Measurements from ENCODE around the gene CFAP58.

CFAP58 gene

DNA sequence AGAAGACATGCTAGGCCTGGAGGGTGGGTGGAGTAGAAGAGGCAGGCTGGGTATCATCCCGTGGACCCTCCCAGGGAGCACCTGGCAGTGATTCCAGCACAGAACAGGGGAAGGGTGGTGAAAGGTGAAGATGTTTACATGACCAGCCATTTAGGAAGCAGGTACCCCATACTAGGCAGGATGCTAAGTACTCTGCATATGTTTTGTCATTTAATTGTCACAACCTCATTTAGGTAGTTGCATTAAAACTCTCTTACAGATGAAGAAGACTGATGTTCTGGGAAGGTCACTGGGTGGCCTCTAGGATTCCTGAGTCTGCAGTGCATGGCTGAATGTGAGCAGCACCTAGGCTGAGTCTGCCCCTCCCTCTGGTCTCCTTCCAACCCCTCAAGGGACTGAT lies 30.5 kb upstream of the CFAP58 start:
- no peak for DNase-seq (ENCODE audit: low spot score)

DNA sequence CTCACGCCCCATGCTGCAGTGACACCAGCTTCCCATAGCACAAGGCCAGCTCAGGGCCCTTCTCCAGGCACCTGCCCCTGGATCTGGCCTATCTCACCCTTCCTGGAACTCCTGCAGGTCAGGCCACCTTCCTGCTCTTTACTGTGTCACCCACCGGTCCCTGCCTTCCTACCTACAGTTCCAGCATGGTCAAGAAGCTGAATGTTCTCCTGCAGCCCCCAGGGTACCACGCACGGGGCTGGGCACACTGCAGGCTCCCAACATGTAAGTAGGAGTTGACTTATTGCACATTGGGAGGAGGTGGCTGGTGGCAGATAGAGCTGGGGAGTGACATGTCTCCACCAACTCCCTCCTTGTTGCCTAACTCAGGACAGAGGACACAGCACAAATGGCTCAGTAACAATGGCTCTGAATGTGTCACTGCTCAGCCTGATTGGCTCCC lies 29.9 kb upstream of the CFAP58 start:
- no peak for DNase-seq (ENCODE audit: low spot score)

DNA sequence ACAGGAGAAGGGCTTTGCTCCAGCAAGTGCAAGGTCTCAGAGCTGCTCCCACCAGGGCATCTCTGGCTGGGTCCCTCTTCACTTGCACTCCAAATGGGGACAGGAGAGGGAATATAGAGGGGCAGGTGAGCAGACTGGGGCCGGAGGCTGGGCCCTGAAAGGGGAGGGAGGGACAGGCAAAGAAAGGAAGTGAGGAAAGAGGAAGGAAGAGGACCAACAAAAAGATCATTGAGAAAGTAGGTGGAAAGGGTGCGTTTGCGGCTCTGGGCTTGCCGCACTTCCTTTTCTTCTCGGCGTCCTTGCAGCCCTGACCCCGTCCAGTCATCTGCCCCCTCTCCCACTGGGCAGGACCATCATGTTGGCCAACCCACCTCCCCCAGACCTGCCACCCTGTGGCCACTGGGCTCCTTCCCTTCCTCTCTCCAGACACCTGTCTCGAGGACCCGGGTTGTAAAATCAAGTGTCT lies 29.4 kb upstream of the CFAP58 start:
- no peak for DNase-seq (ENCODE audit: low spot score)

DNA sequence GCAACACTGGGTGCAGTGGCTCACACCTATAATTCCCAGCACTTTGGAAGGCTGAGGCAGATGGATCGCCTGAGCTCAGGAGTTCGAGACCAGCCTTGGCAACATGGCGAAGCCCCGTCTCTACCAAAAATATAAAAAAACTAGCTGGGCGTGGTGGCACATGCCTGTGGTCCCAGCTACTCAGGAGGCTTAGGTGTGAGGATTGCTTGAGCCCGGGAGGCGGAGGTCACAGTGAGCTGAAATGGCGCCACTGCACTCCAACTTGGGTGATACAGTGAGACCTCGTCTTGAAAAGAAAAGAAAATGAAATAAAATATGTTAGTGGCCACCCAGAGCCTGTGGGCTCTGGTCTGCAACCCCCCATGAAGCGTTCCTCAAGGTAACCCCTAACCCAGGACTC lies 28.7 kb upstream of the CFAP58 start:
- no peak for DNase-seq (ENCODE audit: low spot score)

DNA sequence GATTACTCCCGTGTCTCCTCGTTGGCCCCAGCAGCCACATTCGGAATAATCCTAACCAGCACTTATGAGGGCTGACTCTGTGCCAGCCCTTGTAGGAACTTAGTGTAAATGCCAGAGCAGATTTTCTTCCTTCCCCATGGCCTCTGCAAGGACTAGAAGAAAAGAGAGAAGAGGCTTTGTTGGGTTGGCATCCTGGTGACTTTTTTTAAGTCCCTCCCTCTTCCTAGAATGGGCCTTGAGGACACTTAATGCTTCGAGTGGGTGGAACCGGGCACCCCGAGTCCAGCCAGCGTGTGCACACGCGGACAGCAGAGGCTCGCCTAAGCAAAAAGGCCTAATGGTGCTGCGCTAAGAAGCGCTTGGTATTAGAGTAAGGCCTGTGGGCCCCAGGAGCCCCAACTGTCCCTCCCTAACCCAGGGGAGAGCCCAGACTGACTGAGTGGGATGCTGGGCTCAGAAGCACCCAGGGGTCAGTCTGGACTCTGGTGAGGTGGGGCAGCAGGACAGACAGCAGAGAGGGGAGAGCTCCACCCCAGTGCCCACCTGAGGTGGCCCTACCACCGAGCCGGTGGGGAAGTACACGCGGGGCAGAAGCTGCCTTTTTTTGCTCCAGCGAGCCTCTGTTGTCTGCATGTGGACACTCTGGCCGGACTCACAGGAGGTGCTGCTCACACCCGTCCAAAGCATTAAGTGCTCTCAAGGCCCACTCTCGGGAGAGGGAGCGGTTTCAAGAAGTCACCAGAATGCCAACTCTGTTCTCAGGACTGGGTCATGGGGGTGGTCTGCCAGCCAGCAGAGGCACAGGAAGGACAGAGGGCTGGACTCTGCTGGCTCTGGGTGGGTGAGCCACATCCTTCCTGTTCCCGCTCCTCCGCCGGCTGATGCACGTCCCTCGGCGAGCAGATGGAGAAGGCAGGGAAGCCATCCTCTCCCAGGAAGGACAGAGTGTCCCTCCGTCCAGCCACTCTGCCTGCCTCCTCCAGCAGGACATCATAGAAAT lies 27.9 kb upstream of the CFAP58 start:
- no peak for DNase-seq (ENCODE audit: low spot score)

DNA sequence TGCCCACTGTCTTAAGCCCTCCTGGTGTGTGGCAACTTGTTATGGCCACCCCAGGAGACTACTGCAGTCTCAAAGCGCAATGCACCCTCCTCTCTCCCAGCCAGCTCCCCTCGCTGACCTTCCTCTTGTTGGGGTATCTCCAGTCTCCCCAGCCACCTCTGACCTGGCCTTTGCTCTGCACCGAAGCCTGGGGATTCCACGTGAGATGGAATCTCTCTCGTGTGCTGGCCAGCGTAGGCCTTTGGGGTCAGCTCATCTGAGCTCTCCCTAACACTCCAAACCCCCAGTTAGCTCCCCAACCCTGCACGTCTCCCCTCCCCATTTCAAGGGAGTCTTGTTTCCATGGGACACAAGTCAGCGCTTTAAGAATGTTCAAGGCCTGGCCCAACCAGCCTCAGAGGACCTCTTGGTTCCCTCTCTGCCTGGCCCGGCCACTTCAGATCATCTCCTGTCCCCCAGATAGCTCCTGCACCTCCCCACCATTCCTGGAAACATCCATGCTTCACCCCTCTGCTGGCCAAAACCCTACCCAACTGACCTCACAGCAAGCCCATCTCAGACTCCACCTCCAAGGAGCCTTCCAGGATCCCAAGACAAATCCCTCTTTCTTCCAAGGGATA lies 26.5 kb upstream of the CFAP58 start:
- no peak for DNase-seq (ENCODE audit: low spot score)

DNA sequence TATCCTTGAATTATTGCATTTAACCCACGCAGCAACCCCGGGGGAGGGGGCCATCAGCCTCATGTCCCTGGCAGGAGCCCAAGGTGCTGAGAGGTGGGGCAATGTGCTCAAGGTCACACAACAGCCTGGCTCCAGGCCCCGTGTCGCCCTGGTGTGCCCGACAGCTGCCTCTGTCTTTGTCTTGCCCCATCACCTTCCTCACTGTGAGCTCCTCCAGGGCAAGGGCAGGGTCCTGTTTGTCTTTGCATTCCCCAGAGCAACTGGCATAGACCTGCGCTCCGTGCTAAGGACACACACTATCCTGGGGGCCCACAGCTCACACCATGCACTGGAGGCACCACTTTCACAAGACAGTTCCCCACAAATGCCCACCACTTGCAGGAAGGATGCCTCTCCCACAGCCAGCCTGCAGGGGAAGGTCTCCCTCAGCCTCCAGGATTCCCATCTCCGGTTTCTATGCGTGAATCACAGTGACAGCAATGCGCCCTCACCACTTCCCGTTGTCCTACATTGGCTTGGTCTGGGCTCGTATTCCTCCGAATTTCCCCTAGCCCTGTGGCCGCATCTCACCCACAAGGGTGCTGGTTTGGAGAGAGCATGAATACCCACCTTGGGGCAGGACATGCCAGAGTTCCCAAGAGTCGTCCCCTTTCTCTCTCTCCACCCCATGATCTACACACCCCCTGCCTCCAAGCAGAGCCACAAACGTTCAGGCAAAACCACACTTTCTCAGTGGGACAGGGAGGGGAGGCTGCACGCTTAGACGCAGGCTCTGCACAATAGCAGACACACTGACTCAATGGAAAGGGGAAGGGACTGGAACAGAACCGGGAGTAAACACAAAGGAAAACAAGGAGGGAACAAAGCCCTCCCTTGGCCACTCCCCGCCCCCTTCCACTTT lies 25.6 kb upstream of the CFAP58 start:
- DNase-seq (ENCODE audit: low spot score), result no peak

DNA sequence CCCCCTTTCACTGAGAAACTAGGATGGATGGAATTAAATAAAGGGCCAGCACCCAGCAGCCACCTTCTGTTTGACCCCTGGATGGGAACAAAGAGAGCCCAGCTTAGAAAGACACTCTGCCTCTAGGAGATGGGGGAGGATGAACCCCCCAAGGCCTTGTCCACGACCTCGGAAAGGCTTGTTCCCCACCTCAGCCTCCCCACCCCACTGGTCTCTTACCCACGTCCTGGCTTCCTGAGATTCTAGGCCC lies 25.1 kb upstream of the CFAP58 start:
- no peak for DNase-seq (ENCODE audit: low spot score)

DNA sequence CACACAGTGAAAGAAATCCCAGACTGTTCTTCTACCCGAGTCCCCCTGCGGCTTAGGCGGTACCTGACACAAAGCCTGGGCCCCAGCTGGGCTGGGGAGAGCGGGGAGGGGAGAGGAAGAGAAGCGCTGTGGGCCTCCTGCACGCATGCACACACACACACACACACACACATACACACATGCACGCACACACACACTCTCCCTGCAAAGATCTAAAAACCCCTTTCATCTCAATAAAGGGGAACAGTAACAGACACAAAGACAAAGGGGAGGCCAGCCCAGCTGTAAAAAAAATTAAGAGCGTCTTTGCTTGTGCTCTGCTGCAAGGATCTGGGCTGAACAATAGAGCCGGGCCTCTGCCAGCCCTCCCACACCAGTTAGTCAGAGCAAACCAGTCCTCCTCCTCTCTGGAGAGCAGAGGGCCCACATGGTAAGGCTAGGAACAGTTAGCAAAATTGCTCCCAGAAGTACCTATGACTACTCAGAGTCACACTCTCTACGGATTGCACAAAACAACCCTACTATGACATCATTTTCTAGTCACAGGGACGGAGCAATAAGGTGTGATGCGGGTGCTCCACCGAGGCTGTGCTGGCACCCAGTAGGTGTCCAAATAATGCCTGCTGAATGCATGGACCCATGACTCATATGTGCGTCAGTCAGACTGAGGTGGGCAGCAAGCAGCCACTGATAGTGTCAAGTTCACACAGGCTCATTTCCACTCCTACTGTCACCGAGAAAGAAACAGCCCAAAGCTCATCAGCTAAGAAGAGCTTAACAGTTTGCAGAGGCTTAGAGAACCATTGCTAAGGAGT lies 24.5 kb upstream of the CFAP58 start:
- peak; percentile 82 for DNase-seq (ENCODE audit: low spot score)

DNA sequence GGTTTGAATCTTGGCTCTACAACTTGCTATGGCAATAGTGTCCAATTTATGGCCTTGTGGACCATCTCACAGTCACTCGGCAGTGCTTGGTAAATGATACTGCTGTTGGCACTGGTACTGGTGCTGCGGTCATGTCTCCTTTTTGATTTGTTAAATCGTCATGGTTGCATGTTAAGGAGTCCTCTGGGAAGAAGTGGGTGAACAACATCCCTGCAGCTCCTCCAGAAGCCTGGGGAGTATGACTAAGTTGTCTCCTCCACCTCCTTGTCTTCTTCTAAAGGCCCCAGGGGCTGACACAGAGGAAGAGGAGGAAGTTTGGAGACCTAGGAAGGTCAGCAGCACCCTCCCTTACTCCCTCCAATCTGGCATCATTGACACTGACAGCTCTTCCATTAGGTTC lies 23.9 kb upstream of the CFAP58 start:
- no peak for DNase-seq (ENCODE audit: low spot score)

DNA sequence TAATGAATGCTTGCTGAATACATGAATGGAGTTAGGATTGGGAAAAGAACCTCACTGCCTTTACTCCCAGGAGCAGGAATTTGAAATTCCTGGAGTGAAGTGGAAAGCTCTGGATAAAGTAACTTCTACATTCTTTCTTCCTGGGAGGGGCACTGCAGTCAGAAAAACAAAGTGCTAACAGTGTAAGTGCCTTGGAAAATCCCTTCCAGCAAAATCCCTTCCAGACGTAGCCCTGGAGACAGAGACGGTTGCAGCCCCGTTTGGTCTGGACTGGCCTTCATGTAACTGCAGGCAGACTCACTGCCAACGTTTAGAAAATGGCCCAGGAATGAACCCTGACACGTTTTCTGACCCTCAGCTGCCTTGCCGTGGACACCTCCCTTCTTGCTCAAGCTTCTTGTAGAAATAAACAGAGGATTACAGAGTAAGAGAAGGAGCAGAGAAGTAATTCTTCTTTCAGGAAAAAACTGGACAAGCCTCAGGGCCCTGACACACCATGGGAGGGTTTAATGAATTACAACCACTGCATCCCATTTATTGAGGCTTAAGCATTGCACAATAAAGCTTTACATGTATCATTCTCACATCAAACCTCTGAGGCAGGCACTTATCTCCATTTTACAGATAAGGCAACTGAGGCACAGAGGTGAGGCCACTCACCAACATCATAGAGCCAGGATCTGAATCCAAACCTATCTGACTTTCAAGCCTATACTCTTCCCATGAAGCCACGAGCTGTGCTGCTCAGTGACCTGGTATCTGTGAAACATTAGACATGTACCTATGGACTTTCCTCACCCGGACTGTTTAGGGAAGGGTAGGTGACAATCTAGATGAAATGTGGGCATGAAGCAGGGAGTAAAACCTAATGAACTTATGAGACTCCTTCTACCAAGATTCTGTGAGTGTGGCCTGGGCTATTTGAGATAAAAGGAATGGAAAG lies 23.2 kb upstream of the CFAP58 start:
- no peak for DNase-seq (ENCODE audit: low spot score)

DNA sequence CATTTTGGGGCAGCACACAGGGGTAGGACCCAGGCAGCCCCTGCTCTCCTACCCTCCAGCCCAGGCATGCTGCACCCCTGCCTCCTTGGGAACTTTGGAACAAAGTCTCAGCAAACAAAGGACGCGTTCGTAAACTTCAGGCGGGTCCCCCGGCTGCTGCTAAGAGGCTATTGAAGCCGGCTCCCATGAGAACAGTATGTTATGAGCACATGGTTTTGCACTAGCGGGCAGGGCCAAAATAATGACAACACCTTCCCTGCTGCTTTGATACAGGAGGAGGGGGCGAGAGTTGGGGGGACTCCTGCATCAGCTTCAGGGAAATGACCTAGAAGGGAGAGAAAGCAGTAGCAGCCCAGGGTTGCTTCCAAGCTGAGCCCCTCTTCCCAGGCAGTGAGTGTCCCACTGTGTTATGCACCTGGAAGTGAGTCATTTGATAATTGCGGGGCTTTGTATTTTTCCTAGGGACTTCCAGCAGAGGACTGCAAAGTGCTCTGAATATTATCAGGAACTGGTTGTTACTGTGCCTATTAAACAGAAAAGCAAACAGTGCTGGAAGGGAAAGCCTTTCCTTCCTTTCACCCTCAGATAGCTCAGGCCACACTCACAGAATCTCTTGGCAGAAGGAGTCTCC lies 22.3 kb upstream of the CFAP58 start:
- DNase-seq (ENCODE audit: low spot score), result no peak

DNA sequence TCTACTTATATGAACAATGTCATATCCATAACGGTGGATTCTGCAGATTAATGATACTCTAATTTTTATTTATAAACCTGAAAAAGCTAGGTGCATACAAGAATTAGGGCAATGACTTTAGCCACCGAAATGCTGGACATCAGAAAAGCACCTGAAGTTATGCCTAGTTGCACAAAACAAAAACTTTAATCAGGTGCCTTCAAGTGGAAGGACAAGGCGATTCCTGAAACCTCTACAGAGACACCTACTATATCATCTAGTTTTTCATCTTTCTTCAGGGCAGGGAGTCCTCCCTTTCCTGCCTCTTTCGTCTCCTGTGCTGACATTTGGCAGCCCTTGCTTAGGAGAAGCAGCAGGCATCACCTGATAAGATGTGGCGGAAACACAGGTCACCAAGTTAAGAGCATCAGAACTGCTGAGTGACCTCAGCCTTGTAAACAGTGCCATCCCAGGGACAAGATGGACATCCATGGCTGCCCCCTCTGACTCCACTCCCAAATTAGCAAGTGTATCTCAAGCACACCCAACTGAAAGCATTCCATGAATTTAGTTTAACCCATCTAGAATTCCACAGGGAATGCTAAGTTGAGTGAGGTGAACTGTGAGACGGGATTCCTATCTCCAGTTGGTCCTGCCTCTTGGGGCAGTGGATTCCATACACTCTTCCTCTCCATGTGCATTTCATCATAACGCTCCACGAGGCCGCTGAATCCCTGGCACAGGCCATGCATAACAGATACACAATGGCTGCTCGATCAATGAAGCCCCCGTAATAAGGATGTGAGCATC lies 21.2 kb upstream of the CFAP58 start:
- DNase-seq (ENCODE audit: low spot score), result no peak

DNA sequence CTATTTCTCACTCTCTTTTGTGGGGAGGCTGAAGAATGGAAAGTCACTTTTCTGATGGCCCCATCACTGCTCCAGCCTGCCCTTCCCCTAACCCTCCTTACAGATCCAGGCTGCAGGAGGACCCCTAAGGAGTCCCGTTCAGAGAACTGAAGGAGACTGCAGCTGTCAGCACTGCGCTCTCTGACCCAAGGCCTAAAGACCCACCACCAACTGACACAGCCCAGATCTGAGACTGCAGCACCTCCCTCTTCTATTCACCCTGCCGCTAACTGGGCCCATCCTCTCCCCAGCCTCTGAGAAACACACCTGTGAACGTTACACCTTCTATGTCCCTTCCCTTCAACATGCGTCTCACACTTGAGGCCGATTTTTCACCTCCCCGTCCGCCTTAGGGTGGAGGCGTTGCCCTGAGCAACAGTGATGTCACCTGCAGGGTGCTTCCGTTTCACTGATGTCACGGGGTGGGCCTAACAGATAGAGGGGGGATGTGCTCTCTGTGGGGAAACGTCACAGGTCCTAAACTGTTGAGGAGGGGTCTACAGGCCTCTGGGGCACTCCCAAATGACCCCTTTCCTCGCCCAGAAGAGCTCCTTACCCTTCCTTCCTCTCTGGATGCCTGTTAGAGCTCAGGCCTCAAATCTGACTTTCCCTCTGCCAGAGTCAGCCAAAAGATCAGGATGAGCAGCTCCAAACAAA lies 20.5 kb upstream of the CFAP58 start:
- DNase-seq (ENCODE audit: low spot score), result peak; percentile 50

DNA sequence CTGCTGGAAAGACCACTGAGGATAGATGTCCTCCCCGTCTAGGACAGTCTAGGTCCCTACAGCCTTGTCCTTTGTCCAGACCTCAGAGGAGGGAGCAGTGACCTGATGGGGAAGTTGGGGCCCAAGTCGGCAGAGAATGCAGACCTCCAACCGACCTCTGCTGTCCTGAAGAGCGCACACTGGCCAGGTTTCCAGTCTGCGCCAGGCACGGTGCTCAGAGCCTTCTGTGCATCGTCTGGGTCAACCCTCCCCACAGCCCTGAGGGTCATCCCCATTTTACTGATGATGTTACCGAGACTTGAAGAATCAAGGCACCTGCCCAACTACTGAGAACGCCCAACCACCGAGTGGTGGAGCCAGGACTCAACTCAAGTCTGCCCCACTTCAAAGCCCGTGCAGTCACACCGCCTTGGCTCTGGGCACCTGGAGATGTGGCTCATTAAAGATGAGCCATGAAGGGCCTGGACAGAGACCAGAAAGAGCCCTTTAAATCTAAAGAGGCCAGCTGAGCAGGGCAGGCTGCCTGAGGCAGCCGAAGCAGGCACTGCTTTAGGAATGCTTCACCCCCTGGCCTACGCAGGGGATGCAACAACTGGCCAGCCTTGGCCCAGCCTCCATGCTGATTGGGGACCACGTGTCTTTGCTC lies 19.8 kb upstream of the CFAP58 start:
- DNase-seq (ENCODE audit: low spot score), result no peak

DNA sequence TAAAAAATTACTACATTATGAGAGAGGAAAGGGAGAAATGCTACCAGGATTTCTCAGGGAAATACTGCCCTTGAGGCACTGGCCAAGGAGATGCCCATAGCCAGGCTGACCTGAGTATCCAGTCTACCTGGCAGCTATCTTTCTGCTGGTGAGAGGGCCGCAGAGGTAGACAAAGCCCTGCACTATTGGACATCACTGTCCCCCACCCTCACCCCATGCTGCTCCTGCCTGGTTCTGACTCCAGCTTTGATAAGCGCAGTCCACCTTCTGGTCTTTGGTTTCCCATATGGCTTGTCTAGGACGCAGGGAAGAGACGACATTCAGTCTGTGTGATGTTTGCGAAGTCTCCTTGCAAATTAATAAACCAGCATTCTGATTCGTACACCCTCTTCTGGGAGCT lies 19.1 kb upstream of the CFAP58 start:
- DNase-seq (ENCODE audit: low spot score), result no peak

DNA sequence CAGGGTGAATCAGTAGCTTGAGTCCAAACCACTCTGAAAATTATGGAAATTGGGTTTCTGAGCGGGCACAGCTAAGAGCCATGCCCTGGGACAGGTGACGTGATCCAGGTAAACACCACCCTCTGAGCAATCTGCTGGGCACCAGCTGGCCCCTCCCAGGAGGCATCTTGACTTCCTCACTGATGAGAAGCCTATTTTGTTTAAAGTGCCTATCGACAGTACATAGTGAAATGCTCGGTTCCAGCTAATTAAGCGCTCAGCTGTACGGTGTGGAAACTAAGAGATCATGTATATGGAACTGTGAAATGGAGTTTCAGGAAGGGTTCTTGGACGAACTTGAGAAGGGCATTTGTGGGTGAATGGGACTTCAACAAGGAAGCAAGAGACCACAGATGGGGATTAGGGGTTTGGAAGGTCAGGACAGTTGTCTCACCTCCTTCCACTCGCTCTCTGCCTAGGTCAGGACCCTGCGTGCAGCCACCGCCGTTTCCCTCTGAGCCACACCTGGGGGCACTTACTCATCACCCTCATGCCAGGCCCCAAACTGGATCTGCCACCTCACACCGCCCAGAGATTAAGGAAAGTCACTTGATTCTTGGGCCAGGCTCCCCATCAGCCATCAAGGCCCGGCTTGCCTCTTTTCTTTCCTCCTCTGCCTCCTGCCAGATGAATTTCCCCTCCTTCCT lies 18.5 kb upstream of the CFAP58 start:
- DNase-seq (ENCODE audit: low spot score), result no peak

Measured in CD4-positive, alpha-beta T cell treated with Interleukin-6 at 100 ng/mL for 8 hours (primary cell).